GM19035 (cell line): ENCODE data around the gene BAIAP2L1.

Experiments
- ATAC-seq: cut with Tn5 transposase; IDR thresholded peaks from one replicate; pipeline ENCODE4 v1.9.1; 2021; ENCODE audit not compliant: unreplicated experiment

BAIAP2L1 gene

DNA sequence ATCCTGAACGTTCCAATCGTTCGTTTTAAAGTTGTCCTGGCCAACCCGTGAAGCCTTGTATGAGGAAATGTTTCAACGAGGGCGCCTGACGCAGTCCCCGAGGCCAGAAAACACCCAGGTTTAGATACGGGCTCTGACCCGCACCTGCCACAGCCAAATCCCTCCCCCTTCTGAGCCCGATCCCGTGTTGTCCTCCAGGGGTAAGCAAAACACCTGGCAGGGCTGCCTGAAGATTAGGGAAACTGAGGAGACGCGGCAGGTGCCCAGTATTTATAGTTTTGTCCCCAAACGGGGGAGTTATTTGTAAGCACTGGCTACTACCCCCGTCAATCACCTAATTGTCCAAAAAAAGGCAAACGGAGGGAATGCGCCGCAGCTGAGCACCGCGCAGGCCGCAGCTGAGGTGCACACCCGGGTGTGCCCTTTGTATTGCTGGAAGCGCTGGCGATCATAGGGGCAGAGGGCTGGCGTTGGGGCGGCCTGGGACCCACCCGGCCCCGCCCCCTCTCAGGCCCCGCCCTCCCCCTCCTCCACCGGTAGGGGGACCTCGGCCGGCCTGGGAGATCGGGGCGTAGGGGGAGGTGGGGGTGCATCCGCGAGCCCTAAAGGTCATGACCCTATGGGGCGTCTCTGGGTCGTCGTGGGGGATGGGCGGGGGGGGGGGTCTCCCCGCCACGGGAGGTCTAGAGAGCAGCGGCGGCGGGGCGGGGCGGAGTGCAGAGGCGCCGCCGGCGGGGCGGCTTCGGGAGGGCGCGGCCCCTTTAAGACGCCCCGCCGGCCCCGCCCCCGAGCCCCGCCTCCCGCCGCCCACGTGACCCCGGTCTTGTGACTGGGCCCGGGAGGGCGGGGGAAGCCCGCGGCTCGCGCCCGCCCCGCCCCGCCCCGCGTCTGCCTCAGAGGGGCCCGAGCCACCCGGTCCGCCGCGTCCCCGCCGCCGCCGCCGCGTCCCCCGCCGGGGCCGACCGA, 119.8 kb downstream of the BAIAP2L1 start, which contains the start of gene BRI3:
Gene BRI3 (plus strand): TSS at position 896 of the 966 bp plus-strand sequence. CDS start 110 bp downstream, outside the sequence.
- ATAC-seq, result peak; percentile 76

DNA sequence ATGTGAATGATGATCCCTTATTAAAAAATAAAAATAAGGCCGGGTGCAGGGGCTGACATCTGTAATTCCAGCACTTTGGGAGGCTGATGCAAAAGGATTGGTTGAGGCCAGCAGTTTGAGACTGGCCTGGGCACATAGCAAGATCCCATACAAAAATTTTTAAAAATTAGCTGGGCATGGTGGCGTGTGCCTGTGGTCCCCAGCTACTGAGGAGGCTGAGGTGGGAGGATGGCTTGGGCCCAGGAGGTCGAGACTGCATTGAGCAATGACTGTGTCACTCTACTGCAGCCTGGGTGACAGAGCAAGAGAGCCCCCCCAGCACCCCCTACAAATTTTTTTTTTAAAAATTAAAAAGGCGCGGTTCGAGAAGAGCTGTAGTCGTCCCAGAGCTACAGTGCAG, 120.6 kb downstream of the BAIAP2L1 start:
- ATAC-seq, result no peak

DNA sequence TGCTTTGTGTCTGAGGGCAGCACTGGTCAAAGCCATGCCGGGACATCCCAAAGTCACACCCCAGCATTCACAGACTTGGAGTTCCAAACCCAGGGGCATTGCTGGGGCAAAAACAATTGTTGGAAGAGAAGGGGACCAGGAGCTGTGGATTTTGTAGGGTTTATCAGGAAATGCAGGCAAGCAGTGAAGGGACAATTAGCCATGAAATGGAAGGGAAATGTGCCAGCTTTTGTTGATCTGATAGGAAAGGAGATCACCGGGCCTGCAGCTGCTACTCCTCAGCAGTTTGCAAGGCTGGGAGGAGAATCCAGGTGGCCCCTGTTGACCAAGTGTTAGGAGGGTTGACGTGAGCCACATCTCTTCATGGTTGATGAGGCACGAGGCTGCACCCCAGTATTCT, 122.0 kb downstream of the BAIAP2L1 start:
- ATAC-seq, result no peak

DNA sequence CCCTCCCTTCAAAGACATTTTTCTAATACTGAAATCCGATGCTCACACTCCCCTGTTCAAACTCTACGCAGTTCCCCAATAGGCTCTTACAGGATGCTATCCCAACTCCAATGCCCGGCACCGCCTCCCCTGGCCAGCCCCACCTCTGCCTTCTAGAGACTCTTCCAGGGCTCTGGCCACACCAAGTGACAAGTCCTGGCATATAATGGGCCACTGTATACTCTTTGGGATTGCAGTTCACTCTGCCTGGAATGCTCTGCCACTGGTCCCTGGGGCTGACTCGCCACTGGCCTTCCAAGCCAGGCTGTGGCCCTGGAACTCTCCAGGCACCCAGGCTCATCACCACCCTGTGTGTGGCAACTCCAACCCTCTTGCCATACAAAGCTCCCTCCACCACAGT, 122.5 kb downstream of the BAIAP2L1 start:
- ATAC-seq, result no peak

DNA sequence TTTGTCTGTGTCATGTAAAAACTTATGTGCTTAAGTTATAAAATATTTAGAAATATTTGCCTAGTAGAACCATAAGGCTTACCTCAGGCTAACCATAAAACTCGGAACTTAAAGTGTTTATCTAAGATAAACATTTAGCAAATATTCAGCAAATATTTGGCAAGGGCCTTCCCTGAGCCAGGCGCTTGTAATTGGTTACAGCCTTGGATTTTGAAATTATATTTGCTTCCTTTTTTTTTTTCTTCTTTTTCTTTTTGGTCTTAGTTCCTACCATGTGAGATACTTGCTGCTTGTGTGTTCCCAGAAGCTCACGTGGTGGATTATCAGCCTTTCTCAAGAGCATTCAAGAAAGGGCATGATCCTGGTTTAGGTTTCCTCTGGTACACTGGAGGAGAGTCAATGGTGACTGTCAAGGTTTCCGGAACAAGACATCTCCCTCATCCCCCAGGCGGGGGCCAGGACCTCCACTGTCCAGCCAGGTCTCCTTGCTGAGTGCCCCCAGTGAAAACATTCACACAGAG, 124.6 kb downstream of the BAIAP2L1 start:
- ATAC-seq, result no peak

DNA sequence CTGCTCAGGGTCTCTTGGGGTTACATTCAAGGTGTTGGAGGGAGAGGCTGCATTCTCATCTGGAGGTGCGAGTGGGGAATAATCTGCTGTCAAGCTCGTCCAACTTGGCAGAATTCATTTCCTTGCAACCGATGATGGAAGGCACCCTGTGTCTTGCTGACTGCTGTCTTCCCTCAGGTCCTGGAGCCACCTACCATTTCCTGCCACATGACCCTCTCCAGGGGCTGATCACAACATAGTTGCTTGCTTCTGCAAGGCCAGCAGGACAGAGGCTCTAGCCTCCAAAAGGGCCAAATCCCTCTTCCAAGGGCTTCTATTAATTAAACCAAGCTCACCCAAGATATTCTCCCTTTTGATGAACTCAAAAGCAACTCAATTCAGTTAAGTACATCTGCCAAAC, 133.6 kb downstream of the BAIAP2L1 start:
- no peak for ATAC-seq

DNA sequence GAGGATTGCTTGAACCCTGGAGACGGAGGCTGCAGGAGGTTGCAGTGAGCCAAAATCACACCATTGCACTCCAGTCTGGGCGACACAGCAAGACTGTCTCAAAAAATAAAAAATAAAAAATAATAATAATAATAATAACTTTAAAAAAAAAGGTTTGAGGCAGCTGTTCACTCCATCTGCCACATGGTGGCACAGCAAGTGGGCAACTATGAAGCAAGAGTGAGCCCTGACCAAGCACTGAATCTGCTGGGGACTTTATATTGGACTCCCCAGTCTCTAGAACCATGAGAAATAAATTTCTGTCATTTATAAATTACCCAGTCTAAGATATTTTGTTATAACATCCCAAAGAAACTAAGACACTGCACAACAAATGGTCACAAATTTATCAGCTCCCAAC, 134.1 kb downstream of the BAIAP2L1 start:
- no peak for ATAC-seq

DNA sequence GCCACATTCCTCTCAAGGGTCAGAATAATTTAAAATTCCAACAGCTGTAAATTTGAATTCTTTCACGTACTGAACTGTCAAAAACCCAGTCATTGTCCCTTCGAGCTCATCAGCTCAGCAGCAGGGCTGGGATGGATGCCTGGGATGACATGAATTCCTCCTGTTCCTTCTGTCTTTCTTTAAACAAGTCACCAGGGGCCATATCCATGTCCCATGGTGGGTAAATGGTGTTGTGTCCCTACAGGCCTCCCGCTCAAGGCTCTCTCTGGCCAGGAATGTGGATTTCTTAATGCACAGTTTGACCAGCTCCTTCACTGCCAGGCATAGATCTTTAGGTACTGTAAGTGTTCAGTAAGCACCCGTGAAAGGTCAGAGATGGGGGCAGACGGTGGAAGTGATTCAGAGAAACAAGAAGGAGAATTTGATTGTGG, 135.0 kb downstream of the BAIAP2L1 start:
- ATAC-seq, result no peak

DNA sequence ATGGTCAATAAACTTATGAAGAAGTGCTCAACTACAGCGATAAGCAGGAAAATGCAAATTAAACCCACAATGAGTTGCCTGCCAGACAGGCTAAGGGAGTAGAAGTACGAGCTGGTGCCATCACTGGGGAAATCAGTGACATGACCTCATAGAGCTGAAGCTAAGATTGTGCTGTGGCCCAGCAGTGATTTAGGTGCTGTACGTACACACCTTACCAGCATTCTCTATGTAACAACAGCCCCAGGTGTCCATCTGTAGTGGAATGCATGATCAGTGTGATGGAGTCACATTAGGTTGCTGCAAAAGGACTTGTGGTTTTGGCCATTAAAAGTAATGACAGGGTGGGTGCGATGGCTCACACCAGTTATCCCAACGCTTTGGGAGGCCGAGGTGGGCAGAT, 143.2 kb downstream of the BAIAP2L1 start:
- no peak for ATAC-seq

DNA sequence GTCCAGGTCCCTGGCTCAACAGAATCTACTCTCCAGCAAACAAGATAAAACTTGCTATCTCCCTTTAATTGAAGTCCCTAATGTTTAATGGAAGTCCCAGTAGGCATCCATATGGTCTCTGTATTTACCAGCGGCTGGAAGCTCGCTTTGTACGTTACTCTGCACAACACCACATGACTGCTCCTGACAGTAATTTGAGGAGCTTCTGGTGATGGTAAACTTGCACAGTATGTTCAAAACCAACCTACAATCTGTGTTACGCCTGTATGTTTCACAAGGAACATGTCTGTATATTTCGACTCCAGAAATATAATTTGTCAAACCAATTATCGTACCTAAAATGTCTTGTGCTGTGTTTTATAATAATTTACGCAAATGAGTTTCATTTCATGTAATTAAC, 144.5 kb downstream of the BAIAP2L1 start:
- no peak for ATAC-seq

DNA sequence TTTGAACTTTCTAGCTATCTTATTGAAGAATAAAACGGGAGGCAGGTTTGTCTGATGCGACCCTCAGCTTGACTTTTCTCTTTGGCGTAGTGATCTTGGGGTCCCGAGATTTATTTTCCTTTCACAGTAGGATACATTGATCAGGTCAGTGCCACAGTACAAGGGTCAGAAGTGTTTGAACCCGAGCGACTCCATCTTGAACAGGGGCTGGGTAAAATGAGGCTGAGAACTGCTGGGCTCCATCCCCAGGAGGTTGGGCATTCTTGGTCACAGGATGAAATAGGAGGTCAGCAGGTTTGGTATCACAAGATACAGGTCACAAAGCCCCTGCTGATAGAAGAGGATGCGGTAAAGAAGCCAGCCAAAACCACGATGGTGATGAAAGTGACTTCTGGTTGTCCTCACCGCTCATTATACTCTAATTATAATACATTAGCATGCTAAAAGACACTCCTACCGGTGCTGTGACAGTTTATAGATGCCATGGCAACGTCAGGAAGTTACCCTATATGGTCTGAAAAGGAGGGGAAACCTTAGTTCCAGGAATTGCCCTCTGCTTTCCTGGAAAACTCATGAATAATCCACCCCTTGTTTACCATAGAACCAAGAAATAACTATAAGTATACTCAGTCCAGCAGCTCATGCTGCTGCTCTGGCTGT, 145.8 kb downstream of the BAIAP2L1 start:
- ATAC-seq, result no peak

DNA sequence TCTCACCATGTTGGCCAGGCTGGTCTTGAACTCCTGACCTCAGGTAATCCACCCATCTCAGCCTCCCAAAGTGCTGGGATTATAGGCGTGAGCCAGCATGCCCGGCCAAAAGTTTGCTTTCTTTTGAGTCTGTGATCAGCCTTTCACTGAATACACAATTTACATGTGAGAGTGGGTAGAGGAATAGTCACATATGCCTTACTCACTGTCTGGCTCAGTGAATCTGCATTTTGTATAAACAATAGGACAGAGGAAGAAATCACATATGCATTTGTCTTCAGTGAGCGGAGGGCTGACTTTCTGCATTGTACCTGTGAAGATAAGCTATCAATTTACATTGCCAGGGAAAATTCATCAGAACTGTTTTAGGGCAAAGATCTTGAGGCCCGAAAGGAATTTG, 146.4 kb downstream of the BAIAP2L1 start:
- no peak for ATAC-seq

DNA sequence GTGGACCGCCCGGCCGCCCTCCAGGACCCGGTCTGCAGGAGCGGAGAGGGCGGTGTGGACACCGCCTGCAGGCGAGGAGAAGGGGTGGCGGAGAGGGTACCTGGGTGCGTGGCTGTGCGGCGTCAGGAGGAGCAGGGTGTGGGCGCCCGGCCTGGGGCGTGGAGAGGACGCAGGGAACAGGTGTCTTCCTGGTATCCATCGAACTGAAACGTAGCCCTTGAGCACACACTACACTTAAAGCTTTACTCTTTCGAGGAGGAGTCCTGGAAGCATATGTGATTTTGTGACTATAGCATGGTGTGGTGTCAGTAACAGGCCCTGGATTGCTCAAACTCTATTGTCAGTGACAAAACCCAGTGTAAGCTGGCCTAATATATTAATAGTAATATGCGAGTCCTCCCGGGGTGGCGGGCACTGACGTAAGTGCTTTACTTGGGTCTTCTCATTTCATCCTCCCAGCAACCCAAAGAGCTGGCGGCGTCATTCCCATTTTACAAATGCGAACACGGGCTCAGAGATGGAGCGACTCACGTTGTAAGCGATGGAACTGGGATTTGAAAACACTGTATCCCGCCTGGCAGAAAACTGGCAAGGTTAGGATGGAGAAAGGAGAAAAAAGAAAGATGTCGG, 148.3 kb downstream of the BAIAP2L1 start:
- ATAC-seq, result peak; percentile 32

DNA sequence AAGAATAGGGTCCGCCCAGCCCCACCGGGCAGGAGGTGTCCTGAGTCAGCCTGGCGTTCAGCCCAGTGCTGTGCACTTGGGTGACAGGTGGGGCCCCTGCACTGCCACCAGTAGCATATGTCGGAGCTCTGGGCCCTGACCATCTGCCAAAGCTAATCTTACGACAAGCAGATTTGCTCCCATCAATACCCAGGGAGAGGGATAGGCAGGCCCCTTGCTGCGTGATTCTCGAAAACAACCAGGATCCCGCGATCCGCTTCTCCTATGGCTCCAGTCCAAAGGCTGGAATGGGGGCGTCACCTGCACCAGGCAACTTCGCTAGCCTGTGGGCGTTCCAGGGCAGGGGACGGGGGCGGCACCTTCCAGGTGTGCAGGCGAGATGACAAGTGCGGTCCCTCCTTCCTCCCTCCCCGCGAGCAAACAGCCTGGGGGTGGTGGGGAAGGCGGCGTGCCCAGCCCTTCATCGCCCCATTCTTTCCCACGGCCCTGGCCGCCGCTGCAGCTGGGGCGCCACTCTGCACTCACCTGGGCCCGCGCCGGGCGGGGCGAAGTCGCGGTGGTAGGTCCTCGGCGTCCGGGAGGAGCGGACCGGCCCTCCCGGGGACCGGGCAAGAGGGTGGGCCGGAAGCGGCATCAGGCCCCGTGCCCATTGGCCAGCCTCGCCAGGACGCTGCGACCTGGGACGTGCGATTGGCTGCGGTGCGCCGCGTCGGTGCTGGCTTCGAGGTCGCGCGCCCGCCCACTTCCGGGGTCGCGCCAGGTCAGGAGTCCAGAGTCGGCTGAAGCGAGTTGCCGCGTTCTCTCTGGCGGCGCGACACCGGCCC, 149.1 kb downstream of the BAIAP2L1 start, which contains the start of gene TECPR1:
Gene TECPR1 (minus strand): TSS at position 632 of the 824 bp plus-strand sequence. CDS start 6,086 bp downstream, outside the sequence.
- peak; percentile 97 for ATAC-seq

DNA sequence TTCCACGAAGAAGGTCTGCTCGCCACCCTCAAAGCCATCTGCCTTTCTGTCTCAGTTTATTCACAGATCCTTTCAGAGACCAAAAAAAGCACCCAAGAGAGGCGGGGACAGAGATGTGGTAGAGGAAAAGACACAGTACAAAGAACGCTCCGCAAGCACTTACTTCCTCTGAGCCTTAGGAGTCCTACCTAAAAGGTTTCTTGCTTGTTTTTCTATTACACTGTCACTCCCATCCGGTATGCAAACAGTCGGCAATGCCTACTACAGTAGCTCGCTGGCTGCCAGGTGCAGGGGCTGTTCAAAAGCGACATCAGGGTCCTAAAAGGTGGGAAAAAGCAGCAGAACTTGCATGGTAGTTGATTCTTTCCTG, 149.7 kb downstream of the BAIAP2L1 start:
- ATAC-seq, result peak; percentile 33

DNA sequence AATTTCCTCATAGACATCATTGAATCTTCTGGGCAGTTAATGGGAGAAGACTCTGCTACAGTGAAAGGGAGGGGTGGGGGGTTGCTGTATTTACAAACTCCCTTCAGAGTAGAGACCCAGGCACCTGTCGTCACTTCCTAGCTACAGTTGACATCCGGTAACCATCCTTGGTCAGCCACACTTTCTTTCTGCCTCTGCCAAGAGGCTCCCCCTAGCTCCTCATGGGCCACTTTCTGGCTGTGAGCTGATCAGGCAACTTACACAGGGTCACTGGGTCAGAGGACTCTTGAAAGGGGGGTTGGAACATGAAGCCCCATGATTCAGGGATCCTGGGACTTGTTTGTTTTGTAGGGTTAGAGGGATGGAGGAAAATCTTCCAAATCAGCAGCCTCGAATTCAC, 150.1 kb downstream of the BAIAP2L1 start:
- no peak for ATAC-seq

DNA sequence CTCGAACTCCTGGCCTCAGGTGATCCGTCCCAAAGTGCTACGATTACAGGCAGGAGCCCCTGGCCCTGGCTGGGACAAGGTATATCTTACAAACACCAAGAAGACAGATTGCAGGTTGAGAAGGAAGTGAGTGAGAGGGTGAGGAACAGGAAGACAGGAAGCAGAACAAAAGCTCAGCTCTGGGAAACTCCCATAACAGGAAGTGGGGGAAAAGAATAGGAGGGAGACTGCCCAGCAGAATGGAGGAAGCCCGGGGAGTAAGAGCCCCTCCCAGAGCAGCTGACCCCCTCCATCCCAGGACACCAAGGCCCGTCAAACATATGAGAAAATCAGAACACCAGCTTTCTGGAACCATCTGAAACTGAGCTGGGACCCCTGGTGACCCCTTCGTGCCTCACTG, 151.8 kb downstream of the BAIAP2L1 start:
- no peak for ATAC-seq

DNA sequence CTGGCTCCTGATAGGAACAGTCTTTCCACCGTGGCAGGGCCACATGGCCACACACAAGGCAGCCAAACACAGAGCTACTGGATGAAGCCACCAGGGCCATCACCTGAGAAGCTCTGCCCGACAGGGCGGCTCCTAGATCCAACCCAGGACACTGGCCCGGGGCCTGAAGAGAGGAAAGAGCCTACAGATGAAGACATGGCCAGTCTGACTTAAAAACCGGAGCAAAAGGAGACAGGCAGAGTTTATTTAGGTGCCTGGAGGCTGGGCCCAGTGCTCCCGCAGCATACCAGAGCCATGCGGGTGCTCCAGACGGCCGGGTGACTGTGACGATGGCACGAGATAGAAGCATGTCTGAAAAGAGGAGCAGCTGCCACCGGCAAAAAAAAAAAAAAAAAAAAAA, 152.7 kb downstream of the BAIAP2L1 start:
- ATAC-seq, result no peak

DNA sequence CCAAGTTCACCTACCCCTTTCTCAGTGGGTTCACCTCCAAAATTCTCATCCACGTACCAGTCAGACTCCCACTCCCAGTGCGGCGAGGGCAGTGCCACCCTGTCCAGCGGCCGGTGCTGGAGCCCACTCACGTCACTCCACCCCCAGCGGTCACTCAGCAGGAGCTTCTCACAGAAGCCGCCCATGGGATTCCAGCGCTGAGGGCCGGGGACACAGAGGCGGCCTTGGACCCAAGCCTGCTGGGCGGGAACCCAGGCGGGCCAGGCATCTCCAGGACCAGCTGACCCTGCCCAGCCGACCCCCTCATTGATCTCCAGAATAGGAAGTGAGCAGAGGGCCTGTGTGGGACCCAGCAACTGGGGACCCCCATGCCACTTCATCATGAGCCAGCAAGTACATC, 156.0 kb downstream of the BAIAP2L1 start:
- ATAC-seq, result no peak

DNA sequence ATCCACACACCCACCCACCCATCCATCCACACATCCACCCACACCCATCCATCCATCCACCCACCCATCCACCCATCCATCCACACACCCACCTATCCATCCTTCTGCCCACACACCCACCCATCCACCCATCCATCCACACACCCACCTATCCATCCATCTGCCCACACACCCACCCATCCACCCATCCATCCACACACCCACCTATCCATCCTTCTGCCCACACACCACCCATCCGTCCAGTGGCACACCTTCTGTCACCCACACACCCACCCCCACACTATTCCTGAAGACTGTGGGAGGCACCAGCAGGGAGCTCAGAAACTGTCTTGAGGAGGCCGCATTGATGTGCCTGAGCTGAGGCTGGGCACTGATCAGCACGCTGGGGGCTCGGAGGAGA, 158.0 kb downstream of the BAIAP2L1 start:
- ATAC-seq, result no peak
